ENCODE results near the gene FAM200A.

The FAM200A gene

GRCh38 chr7:99579281-99579955, 27.5 kb upstream of the FAM200A start:
- Histone ChIP-seq H3K79me2 (ENCODE audit: control insufficient read depth, insufficient read depth, low read length, poor library complexity) (no peaks in the 10 kb centered on the region), H3K18ac (ENCODE audit: low read length) (no peak overlapping the region), H3K27me3 (ENCODE audit: insufficient read depth, low read length) (no peaks in the 10 kb centered on the region), H3K9me3 (ENCODE audit: insufficient read depth, low read depth, low read length) (no peaks in the 10 kb centered on the region), H2BK12ac (ENCODE audit: low read length) (no peak overlapping the region), H2BK120ac (ENCODE audit: insufficient read depth, low read length, poor library complexity) (no peak overlapping the region), H2AFZ (ENCODE audit: insufficient read depth, low read length, poor library complexity) (peak overlapping the region; percentile 4), H2AK5ac (ENCODE audit: low read length) (no peak overlapping the region), H3K4me2 (ENCODE audit: low read length) (peak overlapping the region; percentile 87), H3K79me1 (ENCODE audit: low read length) (no peaks in the 10 kb centered on the region), H3K9ac (ENCODE audit: low read length) (no peak overlapping the region), H3K4me3 (ENCODE audit: low read depth, low read length) (no peak overlapping the region), H3K4me1 (ENCODE audit: control insufficient read depth in 1 of 2, insufficient read depth in 2 of 2, low read length in 2 of 2) (peaks cover 3 to 8% of the 10 kb centered on the region in 2 experiments), H3K36me3 (ENCODE audit: control insufficient read depth in 1 of 2, insufficient read depth in 2 of 2, low read length in 2 of 2) (peaks cover 0 to 2% of the 10 kb centered on the region in 2 experiments), H3K4ac (ENCODE audit: low read depth, low read length) (no peak overlapping the region), H3K23ac (ENCODE audit: low read length) (no peak overlapping the region), H2BK5ac (ENCODE audit: low read depth, low read length, poor library complexity) (no peak overlapping the region), H3K27ac (ENCODE audit: low read depth, low read length) (no peak overlapping the region), H3K14ac (ENCODE audit: low read length) (no peak overlapping the region), H4K91ac (ENCODE audit: low read depth, low read length) (no peak overlapping the region), H4K12ac (ENCODE audit: low read depth, low read length) (no peak overlapping the region), H4K8ac (ENCODE audit: low read depth, low read length) (peak overlapping the region; percentile 47)
- DNase-seq = no peak
- no CpG with 5 or more reads among the region's 10 CpGs for WGBS (ENCODE audit: extremely low coverage, insufficient coverage, insufficient read length)

DNA sequence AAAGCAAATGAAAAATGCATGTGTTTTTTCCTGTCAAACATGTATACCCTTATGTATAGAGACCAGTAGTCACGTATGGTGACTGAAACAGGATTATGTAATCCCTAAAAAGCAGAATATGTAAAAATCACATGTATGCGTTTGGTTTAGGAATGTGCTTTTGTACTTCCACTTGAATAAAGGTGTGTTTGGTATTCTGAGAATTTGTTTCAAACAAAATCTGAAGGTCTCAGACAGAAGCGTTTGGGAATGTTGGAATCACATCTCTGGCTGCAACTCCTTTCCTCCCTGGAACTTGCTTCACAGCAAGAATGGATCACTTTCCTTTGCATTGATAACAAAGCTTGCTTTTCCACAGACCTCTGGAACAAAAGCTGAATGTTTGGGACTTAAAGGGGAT, 24.3 kb upstream of the FAM200A start:
- no peaks in the 10 kb centered on the region for H3K9me3 ChIP-seq (ENCODE audit: insufficient read depth, low read depth, low read length)
- no peak overlapping the region for H3K23ac ChIP-seq (ENCODE audit: low read length)
- H3K79me1 ChIP-seq (ENCODE audit: low read length) = no peaks in the 10 kb centered on the region
- H2AFZ ChIP-seq (ENCODE audit: insufficient read depth, low read length, poor library complexity) = no peak overlapping the region
- no peak overlapping the region for H3K18ac ChIP-seq (ENCODE audit: low read length)
- H3K14ac ChIP-seq (ENCODE audit: low read length) = no peak overlapping the region
- no peak overlapping the region for H2AK5ac ChIP-seq (ENCODE audit: low read length)
- peaks cover 0 to 15% of the 10 kb centered on the region in 2 experiments for H3K36me3 ChIP-seq (ENCODE audit: control insufficient read depth in 1 of 2, insufficient read depth in 2 of 2, low read length in 2 of 2)
- H2BK120ac ChIP-seq (ENCODE audit: insufficient read depth, low read length, poor library complexity) = no peak overlapping the region
- no peak overlapping the region for H3K9ac ChIP-seq (ENCODE audit: low read length)
- H3K27me3 ChIP-seq (ENCODE audit: insufficient read depth, low read length) = no peaks in the 10 kb centered on the region
- no peak overlapping the region for H3K4me3 ChIP-seq (ENCODE audit: low read depth, low read length)
- no peak overlapping the region for H2BK5ac ChIP-seq (ENCODE audit: low read depth, low read length, poor library complexity)
- H3K79me2 ChIP-seq (ENCODE audit: control insufficient read depth, insufficient read depth, low read length, poor library complexity) = no peaks in the 10 kb centered on the region
- no peak overlapping the region for H4K91ac ChIP-seq (ENCODE audit: low read depth, low read length)
- H4K8ac ChIP-seq (ENCODE audit: low read depth, low read length) = no peak overlapping the region
- peak; percentile 40 to 88 for DNase-seq
- no peak overlapping the region for H3K4ac ChIP-seq (ENCODE audit: low read depth, low read length)
- H3K27ac ChIP-seq (ENCODE audit: low read depth, low read length) = no peak overlapping the region
- peaks cover 3 to 8% of the 10 kb centered on the region in 2 experiments for H3K4me1 ChIP-seq (ENCODE audit: control insufficient read depth in 1 of 2, insufficient read depth in 2 of 2, low read length in 2 of 2)
- no peak overlapping the region for H4K12ac ChIP-seq (ENCODE audit: low read depth, low read length)
- WGBS (ENCODE audit: extremely low coverage, insufficient coverage, insufficient read length) = no CpG with 5 or more reads among the region's 3 CpGs
- H2BK12ac ChIP-seq (ENCODE audit: low read length) = no peak overlapping the region
- H3K4me2 ChIP-seq (ENCODE audit: low read length) = no peak overlapping the region

DNA sequence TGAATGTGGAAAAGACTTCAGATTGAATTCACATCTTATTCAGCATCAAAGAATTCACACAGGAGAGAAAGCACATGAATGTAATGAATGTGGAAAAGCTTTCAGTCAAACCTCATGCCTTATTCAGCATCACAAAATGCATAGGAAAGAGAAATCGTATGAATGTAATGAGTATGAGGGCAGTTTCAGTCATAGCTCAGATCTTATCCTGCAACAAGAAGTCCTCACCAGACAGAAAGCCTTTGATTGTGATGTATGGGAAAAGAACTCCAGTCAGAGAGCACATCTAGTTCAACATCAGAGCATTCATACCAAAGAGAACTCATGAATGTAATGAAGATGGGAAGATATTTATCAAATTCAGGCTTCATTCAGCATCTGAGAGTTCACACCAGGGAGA, 21.3 kb upstream of the FAM200A start:
- no peak overlapping the region for H3K4me3 ChIP-seq (ENCODE audit: low read depth, low read length)
- no peaks in the 10 kb centered on the region for H3K4me1 ChIP-seq (ENCODE audit: control insufficient read depth in 1 of 2, insufficient read depth in 2 of 2, low read length in 2 of 2)
- no peak overlapping the region for H3K9ac ChIP-seq (ENCODE audit: low read length)
- no peak overlapping the region for H2BK120ac ChIP-seq (ENCODE audit: insufficient read depth, low read length, poor library complexity)
- H3K36me3 ChIP-seq (ENCODE audit: control insufficient read depth in 1 of 2, insufficient read depth in 2 of 2, low read length in 2 of 2) = peaks cover 5 to 20% of the 10 kb centered on the region in 2 experiments
- no peaks in the 10 kb centered on the region for H3K79me2 ChIP-seq (ENCODE audit: control insufficient read depth, insufficient read depth, low read length, poor library complexity)
- no peak overlapping the region for H2AK5ac ChIP-seq (ENCODE audit: low read length)
- no peak overlapping the region for H4K12ac ChIP-seq (ENCODE audit: low read depth, low read length)
- H2AFZ ChIP-seq (ENCODE audit: insufficient read depth, low read length, poor library complexity) = no peak overlapping the region
- no peak overlapping the region for H4K8ac ChIP-seq (ENCODE audit: low read depth, low read length)
- WGBS (ENCODE audit: extremely low coverage, insufficient coverage, insufficient read length) = no CpG with 5 or more reads among the region's 1 CpG
- H3K27ac ChIP-seq (ENCODE audit: low read depth, low read length) = no peak overlapping the region
- H2BK12ac ChIP-seq (ENCODE audit: low read length) = no peak overlapping the region
- no peak overlapping the region for H4K91ac ChIP-seq (ENCODE audit: low read depth, low read length)
- H3K4me2 ChIP-seq (ENCODE audit: low read length) = no peak overlapping the region
- no peak overlapping the region for H3K23ac ChIP-seq (ENCODE audit: low read length)
- peak; percentile 55 to 93 for DNase-seq
- H3K79me1 ChIP-seq (ENCODE audit: low read length) = no peaks in the 10 kb centered on the region
- H2BK5ac ChIP-seq (ENCODE audit: low read depth, low read length, poor library complexity) = no peak overlapping the region
- H3K18ac ChIP-seq (ENCODE audit: low read length) = no peak overlapping the region
- no peak overlapping the region for H3K4ac ChIP-seq (ENCODE audit: low read depth, low read length)
- H3K14ac ChIP-seq (ENCODE audit: low read length) = no peak overlapping the region
- H3K27me3 ChIP-seq (ENCODE audit: insufficient read depth, low read length) = no peaks in the 10 kb centered on the region
- no peaks in the 10 kb centered on the region for H3K9me3 ChIP-seq (ENCODE audit: insufficient read depth, low read depth, low read length)

DNA sequence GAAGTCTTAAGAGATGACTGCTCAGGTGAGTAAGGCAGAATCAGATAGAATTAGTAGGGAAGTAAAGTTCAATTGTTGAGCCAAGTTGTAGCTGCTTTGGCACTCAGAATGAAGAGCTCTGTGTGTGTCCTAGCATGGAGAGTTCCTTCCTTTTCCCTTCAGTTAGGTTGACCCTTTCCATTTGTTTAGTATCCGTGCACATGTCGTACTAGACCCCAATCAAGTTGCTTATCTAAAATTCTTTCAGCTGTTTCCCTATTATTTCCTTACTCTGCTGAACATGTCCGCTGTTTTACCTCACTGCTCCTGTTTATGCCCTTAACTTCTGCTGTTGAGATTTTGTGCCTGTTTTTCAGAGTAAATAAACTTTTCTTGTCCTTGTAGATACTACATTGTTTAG, 19.9 kb upstream of the FAM200A start:
- H3K18ac ChIP-seq (ENCODE audit: low read length) = no peak overlapping the region
- H2BK120ac ChIP-seq (ENCODE audit: insufficient read depth, low read length, poor library complexity) = no peak overlapping the region
- no peak overlapping the region for H3K4me2 ChIP-seq (ENCODE audit: low read length)
- no peak overlapping the region for H3K4ac ChIP-seq (ENCODE audit: low read depth, low read length)
- no peaks in the 10 kb centered on the region for H3K79me1 ChIP-seq (ENCODE audit: low read length)
- no peak overlapping the region for H3K23ac ChIP-seq (ENCODE audit: low read length)
- no peak overlapping the region for H4K8ac ChIP-seq (ENCODE audit: low read depth, low read length)
- H3K36me3 ChIP-seq (ENCODE audit: control insufficient read depth in 1 of 2, insufficient read depth in 2 of 2, low read length in 2 of 2) = peaks cover 5 to 20% of the 10 kb centered on the region in 2 experiments
- H3K27me3 ChIP-seq (ENCODE audit: insufficient read depth, low read length) = no peaks in the 10 kb centered on the region
- no peak overlapping the region for H3K9ac ChIP-seq (ENCODE audit: low read length)
- H3K79me2 ChIP-seq (ENCODE audit: control insufficient read depth, insufficient read depth, low read length, poor library complexity) = no peaks in the 10 kb centered on the region
- H2BK5ac ChIP-seq (ENCODE audit: low read depth, low read length, poor library complexity) = no peak overlapping the region
- H3K14ac ChIP-seq (ENCODE audit: low read length) = no peak overlapping the region
- H3K4me3 ChIP-seq (ENCODE audit: low read depth, low read length) = no peak overlapping the region
- no peak overlapping the region for H4K12ac ChIP-seq (ENCODE audit: low read depth, low read length)
- H2AK5ac ChIP-seq (ENCODE audit: low read length) = no peak overlapping the region
- no peak overlapping the region for H4K91ac ChIP-seq (ENCODE audit: low read depth, low read length)
- WGBS (ENCODE audit: extremely low coverage, insufficient coverage, insufficient read length) = no CpG with 5 or more reads among the region's 3 CpGs
- no peak overlapping the region for H3K27ac ChIP-seq (ENCODE audit: low read depth, low read length)
- DNase-seq = no peak
- no peak overlapping the region for H2BK12ac ChIP-seq (ENCODE audit: low read length)
- no peaks in the 10 kb centered on the region for H3K4me1 ChIP-seq (ENCODE audit: control insufficient read depth in 1 of 2, insufficient read depth in 2 of 2, low read length in 2 of 2)
- no peaks in the 10 kb centered on the region for H3K9me3 ChIP-seq (ENCODE audit: insufficient read depth, low read depth, low read length)
- H2AFZ ChIP-seq (ENCODE audit: insufficient read depth, low read length, poor library complexity) = no peak overlapping the region

All from trophoblast cell (in vitro differentiated cells and primary cell).